ENCODE measurements around the gene OS9. TPM values are rescaled to one million over a fixed set of nuclear protein-coding genes. Genes with fewer than 3 reads are reported as not detected.

Gene OS9
- total and polyA plus RNA-seq, 2 of the 4 experiments (the other 2 are of a cell fraction), result 159 to 272 TPM

GRCh38 chr12:57765698-57766463, 71.9 kb downstream of the OS9 start:
- Histone ChIP-seq H4K20me1 (ENCODE audit: insufficient read depth, low read length) (no peaks in the 10 kb centered on the region), H3K23ac (ENCODE audit: low read depth, low read length) (peak overlapping the region; percentile 71; the same call in 1 of the 2 replicates), H3K4me3 (ENCODE audit: insufficient read depth, low read depth, low read length) (peak overlapping the region; percentile 10), H2AK5ac (ENCODE audit: low read depth, low read length) (no peak overlapping the region), H4K8ac (ENCODE audit: low read depth in 2 of 2, low read length in 2 of 2) (no peak overlapping the region), H3K36me3 (ENCODE audit: control insufficient read depth, insufficient read depth, low read length) (peaks cover 1% of the 10 kb centered on the region; the same call in 1 of the 2 replicates), H3K14ac (replicated peaks; ENCODE audit: low read depth, low read length) (no peak overlapping the region), H2BK120ac (ENCODE audit: low read depth, low read length) (no peak overlapping the region), H3K9ac (ENCODE audit: low read depth, low read length) (no peak overlapping the region), H3K79me1 (ENCODE audit: low read depth in 1 of 2, low read length in 2 of 2) (peaks cover 3 to 7% of the 10 kb centered on the region in 2 experiments; a peak in 3 of 4 replicates), H4K91ac (ENCODE audit: insufficient read depth, low read depth, low read length) (no peak overlapping the region), H2BK15ac (ENCODE audit: low read depth, low read length) (no peak overlapping the region), H2BK5ac (ENCODE audit: low read depth, low read length, poor library complexity, severe bottlenecking) (no peak overlapping the region), H3K9me1 (ENCODE audit: insufficient read depth, low read length) (peaks cover 4% of the 10 kb centered on the region; the same call in 1 of the 2 replicates), H4K5ac (ENCODE audit: low read depth, low read length) (no peak overlapping the region), H3K27ac (ENCODE audit: insufficient read depth, low read length) (no peak overlapping the region), H2AK9ac (replicated peaks; ENCODE audit: low read depth, low read length, poor library complexity) (no peak overlapping the region), H3K4ac (ENCODE audit: low read depth, low read length) (no peak overlapping the region), H2BK20ac (ENCODE audit: low read depth, low read length) (no peak overlapping the region), H3K4me2 (ENCODE audit: low read depth, low read length) (peak overlapping the region; percentile 70), H3K9me3 (ENCODE audit: control insufficient read depth, insufficient read depth, low read length) (peaks cover 2% of the 10 kb centered on the region; the same call in 1 of the 2 replicates), H3K18ac (ENCODE audit: low read depth, low read length) (no peak overlapping the region), H3K27me3 (ENCODE audit: control insufficient read depth, insufficient read depth, low read length) (peaks cover 43% of the 10 kb centered on the region), H3K56ac (ENCODE audit: extremely low read depth, insufficient read depth, low read length) (no peak overlapping the region), H3K4me1 (ENCODE audit: control insufficient read depth, insufficient read depth, low read length) (peaks cover 8% of the 10 kb centered on the region; the same call in 1 of the 2 replicates), H2AFZ (replicated peaks; ENCODE audit: low read length, poor library complexity) (peak overlapping the region; percentile 82)
- no peak for TF ChIP-seq NFE2L2 (IDR thresholded peaks at IDR 0.05; ENCODE audit: low read depth, low read length)
- TF ChIP-seq POLR2A (IDR thresholded peaks at IDR 0.05; ENCODE audit: low read depth, low read length), result no peak
- no peak for TF ChIP-seq CHD1 (IDR thresholded peaks at IDR 0.05; ENCODE audit: low read depth, low read length)
- no peak for TF ChIP-seq RFX5 (IDR thresholded peaks at IDR 0.05; ENCODE audit: low read depth, low read length)
- no peak for TF ChIP-seq BHLHE40 (IDR thresholded peaks at IDR 0.05; ENCODE audit: low read depth, low read length)
- no peak for TF ChIP-seq FOS (IDR thresholded peaks at IDR 0.05; ENCODE audit: low read depth, low read length)
- TF ChIP-seq CTCF (conservative IDR thresholded peaks at IDR 0.05; ENCODE audit: low read depth, low read length), result no peak
- no peak for TF ChIP-seq MAZ (IDR thresholded peaks at IDR 0.05; ENCODE audit: borderline replicate concordance, low read depth, low read length)
- no peak for TF ChIP-seq MXI1 (IDR thresholded peaks at IDR 0.05; ENCODE audit: borderline replicate concordance, low read depth, low read length)
- TF ChIP-seq SMC3 (IDR thresholded peaks at IDR 0.05; ENCODE audit: low read depth, low read length), result no peak
- no peak for TF ChIP-seq RAD21 (IDR thresholded peaks at IDR 0.05; ENCODE audit: low read length)
- TF ChIP-seq USF2 (IDR thresholded peaks at IDR 0.05; ENCODE audit: low read depth, low read length), result no peak
- TF ChIP-seq RCOR1 (IDR thresholded peaks at IDR 0.05; ENCODE audit: insufficient replicate concordance, low read length), result no peak
- TF ChIP-seq MAFK (IDR thresholded peaks at IDR 0.05; ENCODE audit: low read depth, low read length), result no peak
- no peak for TF ChIP-seq CEBPB (IDR thresholded peaks at IDR 0.05; ENCODE audit: low read depth, low read length)
- dilution Hi-C loops (cut with HindIII; ENCODE audit: low sequenced_read_pairs, unreplicated experiment) (no loop called here), intact Hi-C loops (cut with micrococcal nuclease) (no loop called here), in situ Hi-C loops (cut with MboI; ENCODE audit: low sequenced_read_pairs) (no loop called here)
- BruUV-seq (replicated peaks), result no TSS peak
- no peak for DNase-seq
- 3% methylated on average over 25 of the region's 40 CpGs; no CpG with 5 or more reads in 1 of the 2 experiments for WGBS, 2 experiments (ENCODE audit: extremely low coverage in 2 of 2, insufficient read length in 1 of 2)
- ChIA-PET POLR2A (ENCODE audit: unreplicated experiment) (no interaction called here), CTCF (no interaction called here)
- peak; percentile 8 for ATAC-seq (ENCODE audit: low read depth)

Data from IMR-90 (cell line).